Natural killer cell (primary cell): Measurements from ENCODE around the gene PSME2. TPM values are rescaled to one million over a fixed set of nuclear protein-coding genes. Genes with fewer than 3 reads are reported as not detected.

Source experiments
- ATAC-seq, 3 donors: fragments of 150-1000 bp in 2 of 3; fragments of 200-7000 bp in 1 of 3; cut with Tn5 transposase; 1 replicate in 1 of 3; 2 replicates in 2 of 3; pipeline ENCODE4 v1.10.0; 2021; ENCODE audit warnings: mild to moderate bottlenecking in 2 of 3, moderate library complexity in 2 of 3
- DNase-seq, 2 donors: peaks; one replicate each; pipeline versions ENCODE4 v3.0.0 to v3.0.0-alpha.2; 2013 to 2021; ENCODE audit warnings: mixed read lengths in 1 of 2
- H3K27ac ChIP-seq: one replicate; pipeline ENCODE4 v1.5.1; 2013; ENCODE audit warnings: mild to moderate bottlenecking, low read length
- H3K27me3 ChIP-seq: one replicate; pipeline ENCODE4 v1.6.1; 2013; ENCODE audit warnings: low read length; ENCODE audit not compliant: control insufficient read depth, insufficient read depth
- H3K36me3 ChIP-seq: one replicate; pipeline ENCODE4 v1.6.1; 2013; ENCODE audit warnings: low read length; ENCODE audit not compliant: control insufficient read depth, insufficient read depth
- H3K4me1 ChIP-seq: one replicate; pipeline ENCODE4 v1.6.1; 2013; ENCODE audit warnings: low read length; ENCODE audit not compliant: control insufficient read depth, insufficient read depth
- H3K4me3 ChIP-seq: one replicate; pipeline ENCODE4 v1.5.1; 2013; ENCODE audit warnings: low read length
- H3K9me3 ChIP-seq: one replicate; pipeline ENCODE4 v1.6.1; 2013; ENCODE audit warnings: low read length; ENCODE audit not compliant: control insufficient read depth, insufficient read depth
- H3K27ac Mint-ChIP-seq, 2 donors: one replicate each; pipeline ENCODE4 v1.8.0; 2022; ENCODE audit warnings: mild to moderate bottlenecking in 2 of 2, mixed read lengths in 2 of 2, moderate library complexity in 1 of 2
- H3K27me3 Mint-ChIP-seq, 2 donors: one replicate each; pipeline ENCODE4 v1.8.0; 2022; ENCODE audit warnings: low read depth in 2 of 2, mixed read lengths in 2 of 2
- H3K36me3 Mint-ChIP-seq: one replicate; pipeline ENCODE4 v1.8.0; 2022; ENCODE audit warnings: mixed read lengths
- H3K4me1 Mint-ChIP-seq, 2 donors: one replicate each; pipeline ENCODE4 v1.8.0; 2022; ENCODE audit warnings: mixed read lengths in 2 of 2
- H3K4me3 Mint-ChIP-seq: one replicate; pipeline ENCODE4 v1.8.0; 2022; ENCODE audit warnings: mild to moderate bottlenecking, moderate library complexity, mixed read lengths
- H3K9me3 Mint-ChIP-seq, 2 donors: one replicate each; pipeline ENCODE4 v1.8.0; 2022; ENCODE audit warnings: mixed read lengths in 2 of 2
- CTCF ChIP-seq: fragments of 200-600 bp; IDR thresholded peaks from one replicate; pipeline ENCODE4 v1.8.0; 2022; ENCODE audit warnings: antibody characterized with exemption
- WGBS: methylation state at CpG from one replicate; pipeline ENCODE4 v1.1.7; 2013; ENCODE audit warnings: missing lambda C conversion rate; ENCODE audit not compliant: insufficient coverage; 5-methylcytosine and 5-hydroxymethylcytosine counted together
- intact Hi-C: fragments of 100-400 bp; cut with micrococcal nuclease; formaldehyde crosslinking; loops from one replicate; pipeline ENCODE4 v1.14.2; 2022
- total RNA-seq, 4 donors: library from RNA; stranded (reverse); fragments of 120-200 nt in 1 of 4; gene quantifications; one replicate each; pipeline versions ENCODE4 v1.2.3 to v1.2.4, GENCODE V29; 2013 to 2022

Gene PSME2
- total RNA-seq, 3 donors from 2014 or later (not counting 1 experiment from before 2014, with no cell fraction given): 193 to 237 (median 234) TPM

GRCh38 chr14:24178399-24179178 is 32.2 kb upstream of the PSME2 start:
- Mint-ChIP-seq H3K36me3 (peaks cover 6% of the 10 kb centered on the region), H3K9me3 (no peaks in the 10 kb centered on the region), H3K27me3 (no peaks in the 10 kb centered on the region), H3K27ac (peak overlapping the region in 1 of 2 donors; percentile 21), H3K4me1 (peaks cover 0 to 2% of the 10 kb centered on the region in 2 donors), H3K4me3 (no peak overlapping the region)
- 81% methylated on average over 9 of the region's 12 CpGs for WGBS
- intact Hi-C loops: no loop called here
- Histone ChIP-seq H3K27ac (no peak overlapping the region), H3K36me3 (peaks cover 52% of the 10 kb centered on the region), H3K4me3 (no peak overlapping the region), H3K9me3 (no peaks in the 10 kb centered on the region), H3K27me3 (no peaks in the 10 kb centered on the region), H3K4me1 (no peaks in the 10 kb centered on the region)
- DNase-seq (no peak), ATAC-seq (no peak)
- no peak for TF ChIP-seq CTCF

GRCh38 chr14:24177891-24178290 is 31.5 kb upstream of the PSME2 start:
- Mint-ChIP-seq H3K27me3 (no peaks in the 10 kb centered on the region), H3K4me3 (no peak overlapping the region), H3K36me3 (peaks cover 6% of the 10 kb centered on the region), H3K4me1 (peaks cover 0 to 9% of the 10 kb centered on the region in 2 donors), H3K9me3 (no peaks in the 10 kb centered on the region), H3K27ac (no peak overlapping the region)
- no peak for ATAC-seq
- no peak for DNase-seq
- intact Hi-C loops: no loop called here
- Histone ChIP-seq H3K9me3 (no peaks in the 10 kb centered on the region), H3K4me1 (peaks cover 3% of the 10 kb centered on the region), H3K36me3 (peaks cover 45% of the 10 kb centered on the region), H3K27ac (no peak overlapping the region), H3K27me3 (no peaks in the 10 kb centered on the region), H3K4me3 (no peak overlapping the region)
- no peak for TF ChIP-seq CTCF
- WGBS: over 99% methylated on average over 14 of the region's 14 CpGs

- Histone ChIP-seq H3K27me3 (no peaks in the 10 kb centered on the region), H3K4me3 (no peak overlapping the region), H3K36me3 (peaks cover 41% of the 10 kb centered on the region), H3K9me3 (no peaks in the 10 kb centered on the region), H3K4me1 (peaks cover 10% of the 10 kb centered on the region), H3K27ac (no peak overlapping the region)
- Mint-ChIP-seq H3K4me1 (peaks cover 0 to 10% of the 10 kb centered on the region in 2 donors), H3K27ac (no peak overlapping the region), H3K4me3 (no peak overlapping the region), H3K36me3 (peaks cover 6% of the 10 kb centered on the region), H3K9me3 (no peaks in the 10 kb centered on the region), H3K27me3 (no peaks in the 10 kb centered on the region)
- no peak for TF ChIP-seq CTCF
- 98% methylated on average over 7 of the region's 12 CpGs for WGBS
- no peak for DNase-seq
- intact Hi-C loops: no loop called here
- ATAC-seq: no peak
Observed at GRCh38 chr14:24177041-24177825, 30.8 kb upstream of the PSME2 start.
